A673 (cell line): ENCODE results near the gene ALDH3B1.

ENCODE experiments used
- CTCF ChIP-seq: fragments of 300-800, 200-600 bp; sonication (generic); conservative IDR thresholded peaks from 2 replicates; pipeline ENCODE4 v1.5.1; 2017; ENCODE audit warnings: low read depth, mild to moderate bottlenecking, antibody characterized with exemption, low read length, moderate library complexity, mixed read lengths
- EZH2 ChIP-seq: fragments of 200-600 bp; sonication (generic); IDR thresholded peaks from 2 replicates; pipeline ENCODE4 v1.6.1; 2017; ENCODE audit warnings: borderline replicate concordance, low read depth, mild to moderate bottlenecking, mixed read lengths, antibody characterized with exemption, low read length; ENCODE audit not compliant: poor library complexity, severe bottlenecking

DNA sequence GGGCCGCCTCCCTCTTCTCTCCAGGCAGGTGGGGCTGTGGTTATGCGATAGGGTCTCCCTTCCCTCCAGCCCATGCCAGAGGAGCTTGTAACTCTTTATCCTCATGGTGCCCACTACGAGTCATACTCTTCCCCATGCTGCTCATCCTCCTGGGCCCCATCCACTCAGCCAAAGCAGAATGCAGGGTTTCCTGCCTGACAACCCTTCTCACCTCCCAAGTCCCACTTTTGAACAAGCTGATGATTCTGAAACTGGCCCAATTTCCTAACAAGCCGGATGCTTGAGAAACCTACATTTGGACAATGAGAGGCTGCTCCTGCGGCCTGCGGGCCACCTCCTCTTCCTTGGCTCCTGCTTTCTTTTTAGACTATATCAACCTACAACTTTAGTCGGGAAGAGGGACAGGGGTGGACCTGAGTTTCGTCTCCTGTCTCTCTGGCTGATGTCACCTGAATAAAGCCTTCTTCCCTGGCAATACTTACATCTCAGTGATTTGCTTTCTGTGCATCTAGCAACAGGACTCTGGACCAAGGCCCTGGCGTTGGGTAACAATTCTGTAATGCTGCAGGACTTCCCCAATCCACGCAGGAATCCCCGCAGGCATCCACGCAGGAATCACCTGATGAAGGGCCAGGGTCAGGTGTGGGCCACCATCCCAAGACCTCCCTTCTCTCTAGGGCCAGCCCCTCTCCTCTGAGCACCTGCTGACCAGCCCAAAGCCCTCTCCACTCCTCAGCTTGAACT, 18.8 kb downstream of the ALDH3B1 start:
- TF ChIP-seq CTCF (no peak), EZH2 (no peak)
